HepG2 (cell line): Measurements from ENCODE around the gene NOB1. TPM values are rescaled to one million over a fixed set of nuclear protein-coding genes. Genes with fewer than 3 reads are reported as not detected.

Experiments used
- ARNT2 ChIP-seq: sonication (generic); formaldehyde crosslinking; IDR thresholded peaks from 2 replicates; pipeline ENCODE4 v1.8.0; 2022; ENCODE audit warnings: mild to moderate bottlenecking, low read depth, missing genetic modification reagents, moderate library complexity
- ATRX ChIP-seq: sonication (generic); formaldehyde crosslinking; IDR thresholded peaks from 2 replicates; pipeline ENCODE4 v1.4.0; 2020; ENCODE audit warnings: missing genetic modification reagents, borderline replicate concordance
- CBFB ChIP-seq: sonication (generic); formaldehyde crosslinking; IDR thresholded peaks from 2 replicates; pipeline ENCODE4 v1.4.0; 2020; ENCODE audit warnings: missing genetic modification reagents
- GATA4 ChIP-seq: sonication (generic); IDR thresholded peaks from 2 replicates; pipeline ENCODE4 v1.6.1; 2016; ENCODE audit warnings: antibody characterized with exemption, low read depth, borderline replicate concordance
- KLF16 ChIP-seq, 2 experiments: sonication (generic) in 1 of 2; formaldehyde crosslinking in 1 of 2; IDR thresholded peaks; 2 replicates each; pipeline versions ENCODE4 v1.6.1 to v1.8.0; 2016 to 2023; ENCODE audit warnings: missing genetic modification reagents in 2 of 2, missing compliant biosample characterization in 1 of 2
- KLF9 ChIP-seq: IDR thresholded peaks from 2 replicates; pipeline ENCODE4 v1.6.1; 2016; ENCODE audit warnings: low read depth
- MEF2D ChIP-seq: sonication (generic); formaldehyde crosslinking; IDR thresholded peaks from 2 replicates; pipeline ENCODE4 v1.5.1; 2020; ENCODE audit warnings: mild to moderate bottlenecking, missing genetic modification reagents
- PHF20 ChIP-seq: sonication (generic); formaldehyde crosslinking; IDR thresholded peaks from 2 replicates; pipeline ENCODE4 v1.5.0; 2020; ENCODE audit warnings: mild to moderate bottlenecking, missing genetic modification reagents
- RARA ChIP-seq: IDR thresholded peaks from 2 replicates; pipeline ENCODE4 v1.6.1; 2016; ENCODE audit warnings: missing genetic modification reagents, missing compliant biosample characterization
- RBFOX2 ChIP-seq: fragments of 200-400 bp; formaldehyde crosslinking; IDR thresholded peaks from 2 replicates; pipeline ENCODE4 v1.6.1; 2017; ENCODE audit warnings: low read depth, mild to moderate bottlenecking, low read length
- TBL1XR1 ChIP-seq: fragments of 150-350 bp; IDR thresholded peaks from 2 replicates; pipeline ENCODE4 v1.6.1; 2014; ENCODE audit warnings: borderline replicate concordance, low read length; ENCODE audit not compliant: partially characterized antibody
- U2AF2 ChIP-seq: fragments of 200-400 bp; formaldehyde crosslinking; IDR thresholded peaks from 2 replicates; pipeline ENCODE4 v1.6.1; 2017; ENCODE audit warnings: low read depth, mild to moderate bottlenecking, low read length
- YY1 ChIP-seq: IDR thresholded peaks from 2 replicates; pipeline ENCODE4 v1.6.1; 2011; ENCODE audit warnings: low read length, low read depth, moderate library complexity, mild to moderate bottlenecking; ENCODE audit not compliant: insufficient read depth, insufficient replicate concordance
- ZNF263 ChIP-seq: sonication (generic); formaldehyde crosslinking; IDR thresholded peaks from 2 replicates; pipeline ENCODE4 v1.4.0; 2020; ENCODE audit warnings: missing genetic modification reagents
- ZNF564 ChIP-seq: sonication (generic); formaldehyde crosslinking; IDR thresholded peaks from 2 replicates; pipeline ENCODE4 v1.8.1; 2023; ENCODE audit warnings: mild to moderate bottlenecking, missing genetic modification reagents
- ZNF629 ChIP-seq: sonication (generic); formaldehyde crosslinking; conservative IDR thresholded peaks from 2 replicates; pipeline ENCODE4 v1.5.0; 2020; ENCODE audit warnings: missing genetic modification reagents
- ZNF816 ChIP-seq: sonication (generic); formaldehyde crosslinking; IDR thresholded peaks from 2 replicates; pipeline ENCODE4 v1.8.0; 2022; ENCODE audit warnings: missing genetic modification reagents, mild to moderate bottlenecking, borderline replicate concordance
- polyA plus RNA-seq, 8 experiments: library from polyadenylated mRNA; depleted of rRNA in 3 of 8; stranded (reverse) in 7 of 8; unstranded in 1 of 8; fragments of >200 nt; fragmentation: Illumina TruSeq in 4 of 8; extraction: Trizol in 4 of 8; gene quantifications; 2 replicates each; pipeline versions ENCODE4 v1.2.1 to v1.2.3, GENCODE V29; 2011 to 2016; ENCODE audit warnings: low read depth in 4 of 8, missing spikeins in 1 of 8, mixed read lengths in 1 of 8; ENCODE audit not compliant: insufficient read depth in 1 of 8
- total RNA-seq, 5 experiments: library from RNA; depleted of rRNA; stranded (reverse); fragments of >200 nt; fragmentation: Illumina TruSeq; extraction: Trizol; gene quantifications; 2 replicates each; pipeline ENCODE4 v1.2.3, GENCODE V29; 2016; ENCODE audit warnings: low read depth in 1 of 5
- TF ChIP-seq, protein P1 (sequence below), 2 experiments: fragments of 450-650 bp in 1 of 2; sonication (generic) in 1 of 2; formaldehyde crosslinking in 1 of 2; IDR thresholded peaks; 2 replicates each; pipeline versions ENCODE4 v1.6.1 to v1.8.0; 2016 to 2022; ENCODE audit warnings: antibody characterized with exemption in 1 of 2, mild to moderate bottlenecking in 1 of 2, missing genetic modification reagents in 1 of 2

The NOB1 gene
- total and polyA plus RNA-seq, 2 of the 13 experiments (the other 11 are each of a cell fraction or from before 2014, with no cell fraction given) = 47.1 to 162 TPM

DNA sequence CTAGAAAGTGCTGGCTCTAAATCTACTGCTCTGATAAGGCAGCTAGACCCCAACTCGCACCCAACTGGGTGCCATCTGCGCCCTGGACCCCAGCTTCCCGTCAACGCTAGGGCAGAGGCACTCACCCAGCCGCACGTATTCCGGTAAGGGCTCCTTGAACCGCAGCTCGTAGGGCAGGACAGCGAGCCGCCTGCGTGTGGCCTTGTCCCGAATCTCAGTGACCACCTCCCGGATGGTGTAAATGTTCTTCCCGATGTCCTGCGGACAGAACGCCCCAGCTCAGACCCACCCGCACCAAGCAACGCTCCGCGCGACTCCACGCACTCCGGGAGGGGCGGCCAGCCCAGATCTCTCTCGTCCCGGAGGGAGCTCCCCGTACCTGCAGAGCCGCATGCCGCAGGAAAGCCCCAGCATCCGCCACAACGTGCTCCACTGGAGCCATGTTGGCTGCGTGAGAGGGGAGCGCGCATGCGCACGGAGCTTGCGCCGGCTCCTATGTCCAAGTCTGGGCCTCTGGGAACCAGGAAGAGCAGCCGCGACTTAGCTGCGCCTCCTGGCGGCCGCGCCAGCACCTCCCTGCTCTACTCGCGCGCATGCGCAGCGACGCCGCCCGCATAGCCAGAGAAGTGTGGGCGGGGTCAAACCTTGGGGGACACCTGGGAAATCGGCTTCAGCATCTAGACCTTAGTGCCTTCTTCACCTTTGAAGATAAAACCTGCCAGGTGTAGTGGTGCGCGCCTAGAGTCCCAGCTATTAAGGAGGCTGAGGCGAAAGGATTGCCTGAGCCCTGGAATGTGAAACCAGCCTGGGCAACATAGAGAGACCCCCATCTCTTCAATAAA, at the start of gene NOB1 (continued):
- TF ChIP-seq, protein P1, sequence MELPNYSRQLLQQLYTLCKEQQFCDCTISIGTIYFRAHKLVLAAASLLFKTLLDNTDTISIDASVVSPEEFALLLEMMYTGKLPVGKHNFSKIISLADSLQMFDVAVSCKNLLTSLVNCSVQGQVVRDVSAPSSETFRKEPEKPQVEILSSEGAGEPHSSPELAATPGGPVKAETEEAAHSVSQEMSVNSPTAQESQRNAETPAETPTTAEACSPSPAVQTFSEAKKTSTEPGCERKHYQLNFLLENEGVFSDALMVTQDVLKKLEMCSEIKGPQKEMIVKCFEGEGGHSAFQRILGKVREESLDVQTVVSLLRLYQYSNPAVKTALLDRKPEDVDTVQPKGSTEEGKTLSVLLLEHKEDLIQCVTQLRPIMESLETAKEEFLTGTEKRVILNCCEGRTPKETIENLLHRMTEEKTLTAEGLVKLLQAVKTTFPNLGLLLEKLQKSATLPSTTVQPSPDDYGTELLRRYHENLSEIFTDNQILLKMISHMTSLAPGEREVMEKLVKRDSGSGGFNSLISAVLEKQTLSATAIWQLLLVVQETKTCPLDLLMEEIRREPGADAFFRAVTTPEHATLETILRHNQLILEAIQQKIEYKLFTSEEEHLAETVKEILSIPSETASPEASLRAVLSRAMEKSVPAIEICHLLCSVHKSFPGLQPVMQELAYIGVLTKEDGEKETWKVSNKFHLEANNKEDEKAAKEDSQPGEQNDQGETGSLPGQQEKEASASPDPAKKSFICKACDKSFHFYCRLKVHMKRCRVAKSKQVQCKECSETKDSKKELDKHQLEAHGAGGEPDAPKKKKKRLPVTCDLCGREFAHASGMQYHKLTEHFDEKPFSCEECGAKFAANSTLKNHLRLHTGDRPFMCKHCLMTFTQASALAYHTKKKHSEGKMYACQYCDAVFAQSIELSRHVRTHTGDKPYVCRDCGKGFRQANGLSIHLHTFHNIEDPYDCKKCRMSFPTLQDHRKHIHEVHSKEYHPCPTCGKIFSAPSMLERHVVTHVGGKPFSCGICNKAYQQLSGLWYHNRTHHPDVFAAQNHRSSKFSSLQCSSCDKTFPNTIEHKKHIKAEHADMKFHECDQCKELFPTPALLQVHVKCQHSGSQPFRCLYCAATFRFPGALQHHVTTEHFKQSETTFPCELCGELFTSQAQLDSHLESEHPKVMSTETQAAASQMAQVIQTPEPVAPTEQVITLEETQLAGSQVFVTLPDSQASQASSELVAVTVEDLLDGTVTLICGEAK (IDR thresholded peaks at IDR 0.05) = no peak
- TF ChIP-seq, protein P1 (CRISPR knock-in tag; IDR thresholded peaks at IDR 0.05) = peak; percentile 92
- TF ChIP-seq YY1 (peak; percentile 97), TBL1XR1 (peak; percentile 51), ZNF564 (CRISPR knock-in tag) (no peak), ZNF263 (CRISPR knock-in tag) (peak; percentile 71; the same call in 1 of the 2 replicates), RARA (CRISPR knock-in tag) (peak; percentile 37; the same call in 1 of the 2 replicates), MEF2D (CRISPR knock-in tag) (peak; percentile 93), ATRX (CRISPR knock-in tag) (no peak), RBFOX2 (peak; percentile 99), ZNF629 (CRISPR knock-in tag) (no peak), CBFB (peak; percentile 71), PHF20 (peak; percentile 83; the same call in 1 of the 2 replicates), KLF9 (CRISPR knock-in tag) (no peak; the same call in 1 of the 2 replicates), GATA4 (peak; percentile 28; the same call in 1 of the 2 replicates), KLF16 (CRISPR knock-in tag; IDR thresholded peaks at IDR 0.05) (peak; percentile 43 to 97; a peak in 2 of 4 replicates), ZNF816 (CRISPR knock-in tag) (no peak), ARNT2 (CRISPR knock-in tag) (peak; percentile 94), U2AF2 (no peak)
